SIG-M5 treated with dmso at 0.1 percent for 504 hours (cell line): ENCODE data around the gene IFI35.
A peak's percentile ranks its signal among the peaks of the same experiment; 100 is the strongest.
"Not testable (repeated sequence)": the region's sequence is repeated elsewhere in the genome, so short reads cannot be mapped to it uniquely, and the experiment has no call there.

ENCODE experiments used
- DNase-seq: peaks from one replicate; lab custom pipeline; 2025; ENCODE audit not compliant: unreplicated experiment; lab: John Stamatoyannopoulos, UW

IFI35 gene

DNA sequence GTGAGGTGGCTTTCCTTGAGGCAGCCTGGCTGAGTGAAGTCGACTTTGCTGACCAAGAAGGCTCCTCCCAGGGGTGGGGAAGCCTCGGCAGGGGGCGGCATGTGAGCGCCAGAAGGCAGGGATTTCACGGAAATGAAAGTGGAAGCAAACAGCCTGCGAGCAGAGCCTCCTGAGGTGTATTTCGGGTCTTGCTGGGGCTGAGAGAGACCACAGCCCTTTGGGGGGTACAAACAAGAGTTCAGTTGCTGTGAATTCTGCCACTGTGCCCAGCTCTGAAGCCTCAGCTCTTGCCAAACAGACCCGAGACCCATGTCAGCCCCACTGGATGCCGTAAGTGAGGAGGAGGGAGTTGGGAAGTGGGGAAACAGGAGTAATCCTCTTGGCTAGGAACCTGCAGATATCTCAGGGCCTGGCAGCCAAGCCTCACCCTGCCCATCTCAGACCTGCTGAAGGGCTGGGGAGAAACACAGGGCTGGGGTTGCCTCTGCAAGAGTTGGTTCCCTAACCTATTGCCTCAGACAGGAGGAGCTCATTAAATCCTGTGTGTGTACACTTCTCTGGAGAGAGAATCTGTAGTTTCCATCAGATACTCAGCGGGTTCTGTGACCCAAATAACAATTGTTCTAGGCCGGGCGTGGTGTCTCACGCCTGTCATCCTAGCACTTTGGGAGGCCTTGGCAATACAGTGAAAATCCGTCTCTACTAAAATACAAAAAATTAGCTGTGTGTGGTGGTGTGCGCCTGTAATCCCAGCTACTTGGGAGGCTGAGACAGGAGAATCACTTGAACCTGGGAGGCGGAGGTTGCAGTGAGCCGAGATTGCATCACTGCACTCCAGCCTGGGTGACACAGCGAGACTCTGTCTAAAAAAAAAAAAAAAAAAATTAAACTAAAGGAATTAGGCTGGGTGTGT, at the start of gene IFI35:
IFI35 (plus strand) TSS at position 146 of the 913 bp plus-strand sequence; CDS start at position 310, 164 bp downstream.
- peak; percentile 88 for DNase-seq

DNA sequence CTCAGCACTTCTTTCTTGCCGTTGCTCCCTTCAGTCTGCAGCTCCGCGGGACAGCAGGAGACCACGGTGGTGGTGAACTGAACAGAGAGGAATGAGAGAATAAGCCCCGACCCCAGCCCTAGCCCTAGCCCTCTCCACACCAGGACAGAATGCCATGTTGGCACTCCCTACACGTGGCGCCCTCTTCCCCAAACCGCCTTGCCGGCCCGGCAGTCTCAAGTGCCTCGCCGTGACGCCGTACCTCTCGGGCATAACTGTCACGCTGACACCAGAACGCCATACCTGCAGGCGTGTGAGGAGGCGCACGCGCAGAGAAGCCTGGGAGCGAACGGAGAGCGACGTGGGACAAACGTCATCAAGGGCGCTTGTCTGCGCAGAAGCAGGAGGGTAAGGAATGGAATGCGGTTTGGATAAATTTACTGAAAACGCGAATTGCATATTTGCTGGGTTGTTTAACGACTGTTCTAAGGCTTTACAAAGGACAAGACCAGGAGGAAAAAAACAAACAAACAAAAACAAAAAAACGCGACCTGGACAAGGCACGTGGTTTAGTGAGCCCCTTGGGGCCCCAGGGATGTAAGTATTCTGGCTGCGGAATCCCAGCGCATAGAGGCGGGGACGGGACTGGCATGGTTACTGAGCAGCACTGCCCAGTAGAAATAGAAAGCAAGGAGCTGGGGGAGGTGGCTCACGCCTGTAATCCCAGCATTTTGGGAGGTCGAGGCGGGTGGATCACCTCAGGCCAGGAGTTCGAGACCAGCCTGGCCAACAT, 42.2 kb upstream of the IFI35 start, which contains the start of gene AARSD1:
AARSD1 (minus strand) TSS at position 294 of the 772 bp plus-strand sequence; CDS start at position 280, 14 bp downstream.
- peak; percentile 93 for DNase-seq

DNA sequence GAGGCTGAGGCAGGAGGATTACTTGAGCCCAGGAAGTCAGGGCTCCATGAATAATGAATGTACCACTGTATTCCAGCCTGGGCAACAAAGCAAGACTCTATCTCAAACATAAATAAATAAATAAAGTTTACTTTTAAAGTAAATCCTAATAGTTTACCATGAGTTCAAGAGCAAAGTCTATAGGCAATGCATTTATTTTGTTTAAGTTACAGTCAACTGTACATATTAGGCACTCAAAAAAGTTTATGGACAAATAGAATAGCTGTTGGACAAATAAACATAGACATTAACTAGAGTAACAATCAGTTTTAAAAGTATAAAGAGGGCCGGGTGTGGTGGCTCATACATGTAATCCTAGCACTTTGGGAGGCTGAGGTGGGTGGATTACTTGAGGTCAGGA, 38.7 kb upstream of the IFI35 start:
- no peak for DNase-seq

DNA sequence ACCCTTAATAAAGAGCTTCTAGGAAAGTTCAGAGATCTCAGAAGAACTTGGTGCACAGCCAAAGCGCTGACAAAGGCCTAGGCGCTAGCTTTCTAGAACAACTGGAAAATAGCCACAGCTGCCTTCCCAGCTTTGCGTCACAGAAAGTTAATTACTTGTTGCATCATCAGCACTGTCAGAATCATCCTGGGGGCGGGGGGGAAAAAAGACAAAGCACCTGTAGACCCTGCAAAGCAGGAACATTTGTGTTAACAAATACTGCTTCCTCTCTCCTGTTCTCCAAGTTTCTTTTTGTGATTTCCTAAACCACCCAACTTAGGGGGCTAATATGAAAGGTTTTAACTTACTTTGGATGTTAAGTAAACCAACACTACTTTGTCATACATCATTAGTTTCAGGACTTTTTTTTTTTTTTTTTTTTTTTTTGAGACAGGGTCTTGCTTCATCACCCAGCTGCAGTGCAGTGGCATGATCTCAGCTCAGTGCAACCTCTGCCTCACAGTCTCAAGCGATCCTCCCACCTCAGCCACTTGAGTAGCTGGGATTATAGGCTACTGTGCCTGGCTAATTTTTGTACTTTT, 37.5 kb upstream of the IFI35 start:
- peak; percentile 46 for DNase-seq

DNA sequence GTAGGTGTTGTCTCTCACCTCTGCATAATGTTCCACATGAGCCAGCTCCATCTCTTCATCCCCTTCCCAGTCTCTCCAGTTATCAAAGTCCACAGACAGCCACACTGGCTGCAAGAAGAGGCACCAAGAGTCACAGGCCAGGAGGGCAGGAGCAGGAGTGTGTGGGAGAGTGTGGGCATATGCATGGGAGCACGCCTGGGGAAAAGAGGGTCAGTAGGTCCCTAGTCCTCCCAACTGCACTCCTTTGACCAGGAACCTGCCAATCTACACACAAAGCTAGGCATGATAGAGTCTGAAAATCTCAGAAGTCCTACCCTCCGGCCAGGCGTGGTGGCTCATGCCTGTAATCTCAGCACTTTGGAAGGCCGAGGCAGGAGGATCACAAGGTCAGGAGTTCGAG, 35.0 kb upstream of the IFI35 start:
- no peak for DNase-seq

DNA sequence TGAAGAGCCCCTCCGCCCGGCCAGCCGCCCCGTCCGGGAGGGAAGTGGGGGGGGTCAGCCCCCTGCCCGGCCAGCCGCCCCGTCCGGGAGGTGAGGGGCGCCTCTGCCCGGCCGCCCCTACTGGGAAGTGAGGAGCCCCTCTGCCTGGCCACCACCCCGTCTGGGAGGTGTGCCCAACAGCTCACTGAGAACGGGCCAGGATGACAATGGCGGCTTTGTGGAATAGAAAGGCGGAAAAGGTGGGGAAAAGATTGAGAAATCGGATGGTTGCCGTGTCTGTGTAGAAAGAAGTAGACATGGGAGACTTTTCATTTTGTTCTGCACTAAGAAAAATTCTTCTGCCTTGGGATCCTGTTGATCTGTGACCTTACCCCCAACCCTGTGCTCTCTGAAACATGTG, 33.3 kb upstream of the IFI35 start:
- not testable (repeated sequence) for DNase-seq

DNA sequence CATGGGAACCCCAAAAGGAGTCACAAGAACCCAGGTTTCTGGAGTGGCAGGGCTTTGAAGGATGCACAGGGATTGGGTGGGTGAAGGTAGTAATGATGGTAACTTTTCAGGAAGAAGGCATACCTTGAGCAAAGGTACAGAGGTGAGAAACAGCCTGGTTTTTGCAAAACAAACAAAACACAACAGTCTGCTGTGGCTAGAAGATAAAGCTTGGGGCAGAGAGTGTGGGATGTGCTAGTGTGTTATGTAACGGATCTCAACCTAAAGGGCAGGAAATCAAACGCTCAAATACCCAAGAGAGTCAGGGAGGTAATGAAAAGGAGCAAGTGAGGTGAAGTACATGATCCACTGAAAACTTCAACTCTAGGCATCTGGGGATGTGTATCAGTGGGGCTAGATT, 31.3 kb upstream of the IFI35 start:
- no peak for DNase-seq

DNA sequence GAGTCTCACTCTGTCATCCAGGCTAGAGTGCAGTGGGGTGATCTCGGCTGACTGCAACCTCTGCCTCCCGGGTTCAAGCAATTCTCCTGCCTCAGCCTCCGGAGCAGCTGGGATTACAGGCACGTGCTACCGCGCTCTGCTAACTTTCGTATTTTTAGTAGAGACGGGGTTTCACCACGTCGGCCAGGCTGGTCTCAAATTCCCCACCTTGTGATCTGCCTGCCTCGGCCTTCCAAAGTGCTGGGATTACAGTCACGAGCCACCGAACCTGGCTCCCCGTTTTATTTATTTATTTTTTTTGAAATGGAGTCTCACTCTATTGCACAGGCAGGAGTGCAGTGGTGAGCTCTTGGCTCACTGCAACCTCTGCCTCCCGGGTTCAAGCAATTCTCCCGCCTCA, 30.9 kb upstream of the IFI35 start:
- DNase-seq, result not testable (repeated sequence)

DNA sequence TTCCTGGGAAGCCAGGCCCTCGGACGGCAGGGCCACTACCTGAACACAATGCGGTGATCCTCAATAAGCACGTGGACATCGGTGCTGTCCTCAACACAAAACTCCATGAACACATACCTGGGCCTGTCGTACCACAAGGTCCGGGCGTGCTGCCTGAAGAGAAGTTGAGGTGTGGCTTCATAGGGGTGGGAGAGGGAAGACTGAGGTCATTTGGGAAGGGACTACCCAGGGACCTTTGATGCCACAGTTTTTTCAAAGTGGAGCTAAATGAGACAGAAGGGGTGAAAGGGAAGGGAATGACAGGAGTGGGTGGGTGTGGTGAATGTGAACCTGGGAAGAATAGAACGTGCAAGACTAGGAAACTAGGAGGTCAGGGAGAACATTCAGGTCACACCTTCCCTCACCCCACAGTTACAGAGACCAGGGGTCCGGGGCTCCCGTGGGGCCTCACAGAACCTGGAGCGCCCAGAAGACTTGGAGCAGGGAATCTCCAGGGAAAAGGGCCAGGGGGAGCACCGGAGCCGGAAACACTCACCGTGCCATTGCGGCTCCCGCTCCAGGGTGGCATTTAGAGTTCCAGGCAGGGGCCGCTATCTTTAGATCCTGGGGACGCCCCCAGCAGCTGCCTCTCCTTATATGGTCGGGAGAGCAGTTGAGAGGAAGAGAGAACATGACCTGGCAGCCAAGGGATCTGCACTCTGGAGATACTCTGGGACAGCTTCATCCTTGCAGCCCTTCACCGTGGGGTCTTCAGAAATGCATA, 26.9 kb upstream of the IFI35 start, which contains the start of gene PTGES3L:
PTGES3L (minus strand) TSS at position 570 of the 763 bp plus-strand sequence; CDS start at position 543, 27 bp downstream.
- DNase-seq, result peak; percentile 69

DNA sequence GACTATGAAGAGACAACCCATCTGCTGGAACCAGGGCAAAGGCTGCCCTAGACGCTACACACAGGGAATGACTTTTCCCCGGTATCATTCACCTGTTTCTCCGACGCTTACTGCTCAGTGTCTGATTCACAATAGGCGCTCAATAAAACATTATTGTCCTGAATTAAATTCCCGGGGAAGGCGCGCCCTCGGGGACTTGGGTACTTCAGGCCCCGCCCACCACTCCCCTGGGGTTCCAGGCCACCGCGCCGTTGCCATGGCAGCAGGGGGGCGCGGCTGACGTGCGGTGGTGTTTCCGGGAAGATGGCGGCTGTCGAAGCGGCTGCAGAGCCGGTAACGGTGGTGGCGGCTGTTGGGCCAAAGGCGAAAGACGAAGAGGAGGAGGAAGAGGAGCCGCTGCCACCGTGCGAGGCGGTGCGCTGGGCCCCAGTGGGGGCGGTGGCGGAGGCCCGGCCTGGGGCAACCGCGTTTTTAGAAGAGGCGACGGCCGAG, 26.3 kb upstream of the IFI35 start, which contains the start of gene RUNDC1:
RUNDC1 (plus strand) TSS at position 292 of the 492 bp plus-strand sequence; CDS start at position 304, 12 bp downstream.
- peak; percentile 78 for DNase-seq

DNA sequence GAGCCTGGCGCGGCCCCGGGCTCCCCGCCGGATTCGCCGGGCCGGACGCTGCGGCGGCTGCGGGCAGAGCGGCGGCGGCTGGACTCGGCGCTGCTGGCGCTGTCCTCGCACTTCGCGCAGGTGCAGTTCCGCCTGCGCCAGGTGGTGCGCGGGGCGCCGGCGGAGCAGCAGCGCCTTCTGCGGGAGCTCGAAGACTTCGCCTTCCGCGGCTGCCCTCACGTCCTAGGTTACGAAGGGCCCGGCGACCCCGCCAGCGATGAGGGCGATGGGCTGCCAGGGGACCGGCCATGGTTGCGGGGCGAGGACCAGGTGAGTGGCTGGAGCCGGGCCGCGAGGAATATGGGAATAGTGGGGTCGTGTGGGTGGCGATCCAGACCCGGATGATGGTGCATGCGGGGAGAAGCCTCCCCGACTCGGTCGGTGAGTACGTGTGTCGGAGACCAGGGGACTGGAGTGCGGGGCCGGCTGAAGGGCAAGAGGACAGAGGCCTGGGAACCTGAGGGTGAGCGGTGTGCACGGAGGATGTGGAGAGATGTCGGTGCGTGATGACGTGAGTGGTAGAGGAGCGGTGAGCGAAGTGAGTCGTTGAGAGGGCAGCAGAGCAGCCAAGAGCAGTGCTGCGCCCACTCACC, 25.7 kb upstream of the IFI35 start:
- peak; percentile 69 for DNase-seq

DNA sequence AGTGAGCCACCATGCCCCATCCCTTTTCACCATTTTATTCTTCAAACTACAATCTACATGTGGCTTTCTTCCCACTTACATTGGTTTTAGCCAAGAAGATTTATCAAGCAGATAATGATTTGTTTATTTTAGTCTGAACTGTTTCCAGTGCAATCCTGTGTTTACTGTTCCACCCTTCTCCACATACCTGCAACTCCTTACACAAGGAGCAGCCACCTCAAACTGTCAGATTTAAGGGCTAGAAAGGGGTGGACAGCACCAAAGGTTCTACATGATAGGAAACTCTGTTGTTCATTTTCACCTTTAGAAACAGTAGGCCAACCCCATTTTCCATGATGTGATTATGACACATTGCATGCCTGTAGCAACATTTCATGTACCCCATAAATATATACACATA, 24.3 kb upstream of the IFI35 start:
- no peak for DNase-seq

DNA sequence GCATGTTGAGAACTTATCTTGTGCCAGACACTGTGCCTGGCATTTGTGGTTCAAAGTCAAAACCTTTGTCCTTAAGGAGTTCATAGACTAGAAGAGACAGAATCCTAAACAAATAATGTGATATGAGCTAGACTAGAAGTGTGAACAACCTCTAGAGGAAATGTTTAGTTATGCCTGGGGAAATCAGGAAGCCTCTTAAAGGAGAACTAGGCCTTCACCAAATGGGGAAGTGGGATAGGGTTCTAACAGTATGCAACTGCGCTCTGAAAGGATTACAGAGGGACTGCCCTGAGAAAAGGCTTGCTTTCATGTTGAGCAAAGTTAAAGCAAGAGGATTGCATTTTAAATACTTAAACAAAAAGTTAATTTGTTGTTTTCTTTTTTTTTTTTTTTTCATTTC, 21.4 kb upstream of the IFI35 start:
- DNase-seq, result peak; percentile 96

DNA sequence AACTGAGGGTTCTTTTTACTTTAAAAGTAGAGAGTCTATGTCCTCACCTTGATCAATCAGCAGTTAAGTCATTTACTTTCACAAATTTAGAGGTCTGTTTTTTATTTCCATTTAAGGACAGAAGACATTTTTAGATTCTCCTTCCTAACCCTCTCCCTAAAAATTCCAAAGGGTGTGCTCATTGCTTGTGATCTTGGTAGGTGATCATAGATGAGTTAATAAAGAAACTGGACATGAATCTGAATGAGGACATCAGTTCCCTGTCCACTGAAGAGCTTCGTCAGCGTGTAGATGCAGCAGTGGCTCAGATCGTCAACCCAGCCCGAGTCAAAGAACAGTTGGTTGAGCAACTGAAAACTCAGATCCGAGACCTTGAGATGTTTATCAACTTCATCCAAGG, 17.4 kb upstream of the IFI35 start:
- no peak for DNase-seq

DNA sequence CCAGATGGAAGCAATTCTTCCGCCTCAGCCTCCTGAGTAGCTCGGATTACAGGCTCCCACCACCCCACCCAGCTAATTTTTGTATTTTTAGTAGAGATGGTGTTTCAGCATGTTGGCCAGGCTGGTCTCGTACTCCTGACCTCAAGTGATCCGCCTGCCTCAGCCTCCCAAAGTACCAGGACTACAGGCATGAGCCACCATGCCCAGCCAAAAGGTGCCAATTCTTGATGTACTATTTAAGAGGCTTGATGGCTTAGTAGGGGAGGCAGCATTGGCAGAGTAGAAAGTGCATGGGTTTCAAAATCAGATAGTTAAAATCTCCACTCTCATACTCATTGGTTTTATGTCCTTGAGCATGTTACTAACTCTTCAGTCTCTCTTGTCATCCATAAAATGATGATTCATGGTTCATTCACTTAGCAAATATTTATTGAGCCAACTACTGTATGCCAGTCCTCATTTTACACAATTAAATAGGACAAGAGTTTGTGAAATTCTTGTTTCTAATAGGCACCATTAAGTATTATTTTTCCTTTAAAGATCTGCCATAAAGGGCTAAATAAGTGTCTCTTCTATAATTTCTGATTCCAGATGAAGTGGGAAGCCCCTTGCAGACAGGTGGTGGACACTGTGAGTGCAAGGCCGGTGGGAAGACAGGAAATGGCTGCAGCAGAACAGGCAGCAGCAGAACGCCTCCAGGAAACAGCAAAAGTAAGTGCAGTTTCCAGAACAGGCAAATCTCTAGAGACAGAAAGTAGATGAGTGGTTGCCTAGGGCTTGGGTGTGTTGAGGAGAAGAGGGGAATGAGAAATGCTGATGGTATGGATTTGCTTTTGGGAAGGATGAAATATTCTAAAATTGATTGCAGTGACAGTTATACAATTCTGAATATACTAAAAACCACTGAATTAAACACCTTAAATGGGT, 16.6 kb upstream of the IFI35 start:
- no peak for DNase-seq

DNA sequence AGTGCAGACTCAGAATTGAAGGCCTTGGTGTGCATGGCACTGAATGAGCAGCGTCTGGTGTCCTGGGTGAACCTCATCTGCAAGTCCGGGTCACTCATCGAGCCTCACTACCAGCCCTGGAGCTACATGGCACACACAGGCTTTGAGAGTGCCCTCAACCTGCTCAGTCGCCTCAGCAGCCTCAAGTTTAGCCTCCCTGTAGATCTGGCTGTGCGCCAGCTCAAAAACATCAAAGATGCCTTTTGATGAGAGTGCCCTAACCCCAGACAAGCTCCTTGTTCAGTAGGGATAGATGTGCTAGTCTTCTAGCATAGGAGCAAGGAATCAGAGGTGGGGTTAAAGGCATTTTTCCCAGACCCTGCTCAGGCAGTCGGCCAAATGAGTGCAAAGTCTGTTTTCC, 15.1 kb upstream of the IFI35 start:
- no peak for DNase-seq

DNA sequence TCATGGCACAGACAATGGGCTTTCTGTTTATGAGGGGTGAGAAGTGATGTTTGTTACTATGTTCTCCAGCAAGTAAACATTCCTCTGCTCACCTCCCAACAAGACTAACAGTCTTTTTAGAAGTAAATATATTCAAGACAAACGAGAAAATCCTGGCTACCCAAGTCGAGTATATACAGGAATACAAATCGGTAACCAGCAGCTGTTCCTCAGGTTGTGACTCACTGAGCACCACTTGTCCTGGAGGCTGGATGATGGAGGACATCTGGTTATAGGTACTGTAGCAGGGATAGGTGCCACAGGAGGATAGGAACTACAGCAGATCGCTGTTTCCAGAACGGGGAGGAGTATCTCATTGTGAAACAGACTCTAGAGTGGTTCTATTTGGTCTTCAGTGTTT, 13.7 kb upstream of the IFI35 start:
- DNase-seq, result no peak

DNA sequence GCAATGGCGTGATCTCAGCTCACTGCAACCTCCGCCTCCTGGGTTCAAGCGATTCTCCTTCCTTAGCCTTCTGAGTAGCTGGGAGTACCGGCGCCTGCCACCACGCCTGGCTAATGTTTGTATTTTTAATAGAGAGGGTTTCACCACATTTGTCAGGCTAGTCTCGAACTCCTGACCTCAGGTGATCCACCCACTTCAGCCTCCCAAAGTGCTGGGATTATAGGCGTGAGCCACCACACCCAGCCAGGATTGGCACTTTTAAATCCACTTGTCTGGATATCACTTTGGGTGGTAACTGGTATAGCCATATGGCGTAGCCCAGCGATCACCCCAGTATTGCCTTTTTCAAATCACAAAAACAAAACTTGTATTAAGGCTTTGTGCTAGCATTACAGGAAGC, 12.7 kb upstream of the IFI35 start:
- not testable (repeated sequence) for DNase-seq
